ENCODE measurements around the gene ZFR. TPM values are rescaled to one million over a fixed set of nuclear protein-coding genes. Genes with fewer than 3 reads are reported as not detected.

ZFR gene
- total and polyA plus RNA-seq, 10 donors = 25.1 to 74.5 (median 51.8) TPM

DNA sequence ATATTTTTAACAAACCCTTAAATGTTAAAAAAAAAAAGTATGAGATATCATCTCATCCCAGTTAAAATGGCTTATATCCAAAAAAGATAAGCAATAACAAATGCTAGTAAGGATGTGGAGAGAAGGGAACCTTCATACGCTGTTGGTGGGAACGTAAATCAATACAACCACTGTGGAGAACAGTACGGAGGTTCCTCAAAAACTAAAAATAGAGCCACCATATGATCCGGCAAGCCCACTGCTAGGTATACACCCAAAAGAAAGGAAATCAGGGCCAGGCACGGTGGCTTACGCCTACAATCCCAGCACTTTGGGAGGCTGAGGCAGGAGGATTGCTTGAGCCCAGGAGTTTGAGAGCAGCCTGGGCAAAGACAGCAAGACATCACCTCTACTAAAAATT is 134.8 kb downstream of the ZFR start:
- TF ChIP-seq POLR2A (IDR thresholded peaks at IDR 0.05) = no peak
- TF ChIP-seq, protein P1, sequence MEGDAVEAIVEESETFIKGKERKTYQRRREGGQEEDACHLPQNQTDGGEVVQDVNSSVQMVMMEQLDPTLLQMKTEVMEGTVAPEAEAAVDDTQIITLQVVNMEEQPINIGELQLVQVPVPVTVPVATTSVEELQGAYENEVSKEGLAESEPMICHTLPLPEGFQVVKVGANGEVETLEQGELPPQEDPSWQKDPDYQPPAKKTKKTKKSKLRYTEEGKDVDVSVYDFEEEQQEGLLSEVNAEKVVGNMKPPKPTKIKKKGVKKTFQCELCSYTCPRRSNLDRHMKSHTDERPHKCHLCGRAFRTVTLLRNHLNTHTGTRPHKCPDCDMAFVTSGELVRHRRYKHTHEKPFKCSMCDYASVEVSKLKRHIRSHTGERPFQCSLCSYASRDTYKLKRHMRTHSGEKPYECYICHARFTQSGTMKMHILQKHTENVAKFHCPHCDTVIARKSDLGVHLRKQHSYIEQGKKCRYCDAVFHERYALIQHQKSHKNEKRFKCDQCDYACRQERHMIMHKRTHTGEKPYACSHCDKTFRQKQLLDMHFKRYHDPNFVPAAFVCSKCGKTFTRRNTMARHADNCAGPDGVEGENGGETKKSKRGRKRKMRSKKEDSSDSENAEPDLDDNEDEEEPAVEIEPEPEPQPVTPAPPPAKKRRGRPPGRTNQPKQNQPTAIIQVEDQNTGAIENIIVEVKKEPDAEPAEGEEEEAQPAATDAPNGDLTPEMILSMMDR (IDR thresholded peaks at IDR 0.05 in 8 of 11, conservative IDR thresholded peaks at IDR 0.05 in 3 of 11) = no peak
- TF ChIP-seq POLR2AphosphoS5 (IDR thresholded peaks at IDR 0.05) = no peak
- Histone ChIP-seq H3K36me3 (no peaks in the 10 kb centered on the region), H3K27ac (peak overlapping the region in 3 of 8 donors; percentile 24 to 37 (median 28)), H3K27me3 (replicated peaks in 1 of 7) (no peaks in the 10 kb centered on the region), H3K4me1 (peaks cover 19 to 82% (median 44%) of the 10 kb centered on the region in 6 donors), H3K9me3 (no peaks in the 10 kb centered on the region), H3K4me3 (peak overlapping the region in 1 of 8 donors; percentile 32)
- WGBS, 5 donors = 30 to 55% (median 44%) methylated on average over 6 of the region's 6 CpGs
- DNase-seq = no peak
- intact Hi-C loops (cut with DNase I; ENCODE audit: low total_unique reads) = no loop called here

DNA sequence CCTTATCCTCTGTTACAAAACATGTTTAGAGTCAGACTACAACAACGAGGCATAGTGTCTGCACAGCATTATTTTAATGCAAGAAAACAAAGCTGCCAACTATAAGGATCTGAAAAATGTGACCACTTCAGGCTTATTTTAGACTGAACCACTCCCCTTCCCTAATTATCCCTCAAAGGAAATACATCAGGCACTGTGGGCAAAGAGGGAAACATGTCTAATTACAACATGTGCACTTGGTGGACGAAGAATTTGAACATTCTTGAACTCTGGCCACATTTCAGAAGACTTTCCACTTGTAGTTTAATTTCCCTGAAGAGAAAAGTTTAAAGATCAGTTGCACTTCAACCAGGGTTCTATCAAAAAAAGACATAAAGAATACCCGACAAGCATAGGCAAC is 135.6 kb downstream of the ZFR start:
- H3K27ac ChIP-seq = peak overlapping the region in 5 of 8 donors; percentile 1 to 54 (median 31)
- peaks cover 19 to 86% (median 50%) of the 10 kb centered on the region in 6 donors for H3K4me1 ChIP-seq
- H3K27me3 ChIP-seq (replicated peaks in 1 of 7) = no peaks in the 10 kb centered on the region
- H3K4me3 ChIP-seq = no peak overlapping the region
- WGBS, 5 donors = 37 to 44% (median 41%) methylated on average over 3 of the region's 3 CpGs
- H3K36me3 ChIP-seq = no peaks in the 10 kb centered on the region
- intact Hi-C loops (cut with DNase I; ENCODE audit: low total_unique reads) = no loop called here
- DNase-seq = no peak
- H3K9me3 ChIP-seq = no peaks in the 10 kb centered on the region
- TF ChIP-seq POLR2AphosphoS5 (IDR thresholded peaks at IDR 0.05) (no peak), POLR2A (IDR thresholded peaks at IDR 0.05) (no peak)
- TF ChIP-seq, protein P1 (IDR thresholded peaks at IDR 0.05 in 8 of 11, conservative IDR thresholded peaks at IDR 0.05 in 3 of 11) = no peak

DNA sequence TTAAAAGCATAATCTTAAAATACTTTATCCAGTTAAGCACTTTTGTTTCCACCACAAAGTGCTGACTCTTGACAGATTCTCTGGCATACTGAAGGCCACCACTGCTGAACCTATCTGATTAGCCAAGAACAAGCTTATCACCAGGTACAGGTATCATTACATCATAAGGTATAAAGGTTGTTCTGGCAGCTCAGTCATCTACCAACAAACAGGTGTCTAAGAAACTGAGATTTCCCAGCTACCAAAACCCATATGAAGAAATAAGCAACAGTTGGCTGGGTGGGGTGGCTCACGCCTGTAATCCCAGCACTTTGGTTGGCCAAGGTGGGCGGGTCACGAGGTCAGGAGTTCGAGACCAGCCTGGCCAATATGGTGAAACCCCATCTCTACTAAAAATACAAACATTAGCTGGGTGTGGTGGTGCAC is 136.8 kb downstream of the ZFR start:
- intact Hi-C loops (cut with DNase I; ENCODE audit: low total_unique reads) = no loop called here
- Histone ChIP-seq H3K4me3 (no peak overlapping the region), H3K4me1 (peaks cover 19 to 93% (median 51%) of the 10 kb centered on the region in 6 donors), H3K9me3 (no peaks in the 10 kb centered on the region), H3K36me3 (no peaks in the 10 kb centered on the region), H3K27ac (no peak overlapping the region), H3K27me3 (replicated peaks in 1 of 7) (no peaks in the 10 kb centered on the region)
- DNase-seq = no peak
- 87 to 93% (median 91%) methylated on average over 4 of the region's 4 CpGs for WGBS, 5 donors
- TF ChIP-seq POLR2AphosphoS5 (IDR thresholded peaks at IDR 0.05) (no peak), POLR2A (IDR thresholded peaks at IDR 0.05) (no peak)
- TF ChIP-seq, protein P1 (IDR thresholded peaks at IDR 0.05 in 8 of 11, conservative IDR thresholded peaks at IDR 0.05 in 3 of 11) = no peak

DNA sequence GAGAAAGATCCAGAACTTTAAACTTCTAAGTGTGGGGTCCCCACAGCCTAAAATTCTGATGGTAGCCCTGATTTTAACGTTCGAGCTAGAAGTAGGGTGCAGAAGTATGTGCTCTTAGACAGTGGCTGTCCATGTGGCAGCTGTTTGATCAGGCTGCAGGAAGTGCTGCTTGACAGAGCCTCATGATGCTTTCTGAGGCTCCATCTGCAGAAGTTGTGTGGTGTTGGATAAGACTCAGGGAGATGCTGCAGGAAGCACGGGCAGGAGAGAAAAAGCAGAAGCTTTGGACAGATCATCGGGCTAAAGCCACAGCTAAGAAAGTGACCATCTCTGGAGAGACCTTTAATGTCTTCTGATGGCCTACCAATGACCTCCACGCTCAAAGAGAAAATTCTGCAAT is 139.9 kb downstream of the ZFR start:
- Histone ChIP-seq H3K9me3 (no peaks in the 10 kb centered on the region), H3K4me1 (peaks cover 5 to 97% (median 38%) of the 10 kb centered on the region in 6 donors), H3K36me3 (peaks cover 0 to 10% (median 0%) of the 10 kb centered on the region in 6 donors), H3K27ac (no peak overlapping the region), H3K4me3 (no peak overlapping the region), H3K27me3 (replicated peaks in 1 of 7) (no peaks in the 10 kb centered on the region)
- intact Hi-C loops (cut with DNase I; ENCODE audit: low total_unique reads) = no loop called here
- DNase-seq = no peak
- 36 to 54% (median 43%) methylated on average over 5 of the region's 5 CpGs for WGBS, 5 donors
- TF ChIP-seq POLR2AphosphoS5 (IDR thresholded peaks at IDR 0.05) = no peak
- TF ChIP-seq, protein P1 (IDR thresholded peaks at IDR 0.05 in 8 of 11, conservative IDR thresholded peaks at IDR 0.05 in 3 of 11) = no peak
- no peak for TF ChIP-seq POLR2A (IDR thresholded peaks at IDR 0.05)

Small RNAs within 50 kb of the gene (microRNA-seq; reads per million reads assigned to microRNA genes)
- gene MIR579 = 3.9 to 5.4 (median 5.4) reads per million in 3 donors

Small RNAs within 50 kb of the gene (small RNA-seq; reads per million reads assigned to genes)
- gene MIR579 (0 to 0.07 (median 0) reads per million in 4 donors), gene RNU6-378P (0 reads per million in 4 donors)

Other genes starting within 250 kb of the ZFR start
- gene MTMR12, start 131.8 kb downstream of the ZFR start, total RNA-seq = 10 to 100 TPM; 26.3 to 42.2 (median 30.7) TPM
- 1 to 10 TPM; 6.8 to 8.4 (median 7.8) TPM for gene MTMR12, start 131.8 kb downstream of the ZFR start, polyA plus RNA-seq
- gene SUB1, start 140.8 kb upstream of the ZFR start, total RNA-seq = 100 to 1,000 TPM; 166 to 262 (median 199) TPM
- 100 to 1,000 TPM; 157 to 252 (median 231) TPM for gene SUB1, start 140.8 kb upstream of the ZFR start, polyA plus RNA-seq

All from spleen (tissue), 11 donors.